GM18873 (cell line): ENCODE data around the gene APBA2.
"Not testable (repeated sequence)": the region's sequence is repeated elsewhere in the genome, so short reads cannot be mapped to it uniquely, and the experiment has no call there.

ENCODE experiments used
- ATAC-seq: cut with Tn5 transposase; IDR thresholded peaks from one replicate; pipeline ENCODE4 v1.9.1; 2021; ENCODE audit warnings: mild to moderate bottlenecking, moderate library complexity, moderate number of reproducible peaks; ENCODE audit not compliant: unreplicated experiment, low FRiP score

Gene APBA2

DNA sequence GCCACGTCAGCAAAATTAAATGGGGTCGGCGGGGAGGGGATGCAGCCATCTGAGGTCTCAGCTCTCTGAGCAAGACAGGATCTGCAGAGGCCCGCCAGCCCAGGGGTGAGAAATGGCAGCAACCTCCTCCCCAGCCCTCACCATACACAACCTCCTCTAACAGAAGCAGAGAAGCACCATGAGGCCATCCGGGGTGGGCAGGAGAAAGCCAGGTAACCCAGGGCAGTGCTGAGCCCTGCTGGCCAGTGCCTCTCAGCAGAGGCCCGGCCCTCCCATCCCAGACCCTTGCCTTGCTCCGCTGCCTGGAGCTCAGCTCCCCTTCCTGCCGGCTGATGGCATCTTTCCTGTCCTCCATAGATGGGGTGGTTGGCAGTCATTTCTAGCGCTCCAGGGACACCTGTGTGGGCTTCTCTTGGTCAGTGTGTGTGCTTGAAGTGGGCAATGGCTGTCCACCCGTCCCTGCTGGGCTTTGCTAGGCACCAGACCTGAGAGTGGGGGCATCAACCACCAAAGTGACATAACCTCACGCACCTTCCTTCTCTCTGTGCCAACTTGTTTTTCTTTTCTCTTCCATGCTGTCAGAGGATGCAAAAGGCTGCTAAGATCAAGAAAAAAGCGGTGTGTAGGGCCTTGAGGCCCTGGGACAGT, 208.0 kb downstream of the APBA2 start:
- ATAC-seq, result no peak

DNA sequence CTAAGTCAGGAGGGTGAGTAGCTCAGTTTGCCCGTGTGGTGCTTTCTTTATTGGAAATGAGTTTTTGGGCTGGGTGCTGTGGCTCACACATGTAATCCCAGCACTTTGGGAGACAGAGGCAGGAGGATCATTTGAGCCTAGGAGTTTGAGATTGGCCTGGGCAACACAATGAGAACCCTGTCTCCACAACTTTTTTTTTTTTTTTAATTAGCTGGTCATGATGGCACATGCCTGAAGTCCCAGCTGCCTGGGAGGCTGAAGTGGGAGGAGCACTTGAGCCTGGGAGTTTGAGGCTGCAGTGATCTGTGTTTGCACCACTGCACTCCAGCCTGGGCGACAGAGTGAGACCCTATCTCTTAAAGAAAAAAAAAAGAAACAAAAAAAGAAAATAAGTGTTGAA, 208.9 kb downstream of the APBA2 start:
- no peak for ATAC-seq

DNA sequence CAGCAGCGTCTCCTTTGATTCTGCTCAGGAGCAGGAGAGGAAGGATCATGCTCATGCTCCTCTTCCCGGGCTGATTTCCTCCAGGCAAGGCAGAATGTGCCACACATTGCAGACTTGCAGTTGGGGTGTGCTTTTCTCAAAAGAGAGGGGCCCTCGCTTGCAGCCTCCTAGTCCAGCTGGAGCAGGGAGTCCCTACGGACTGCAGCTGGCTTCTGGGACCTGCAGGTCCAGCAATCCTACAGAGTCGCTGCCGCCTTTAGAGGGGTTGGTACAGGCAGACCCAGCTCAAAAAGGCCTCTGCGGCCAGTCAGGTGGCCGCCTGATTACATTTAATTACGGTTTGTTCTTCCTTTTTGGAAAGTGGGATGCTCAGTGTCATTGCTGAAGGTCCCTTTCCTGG, 210.0 kb downstream of the APBA2 start:
- ATAC-seq, result no peak

DNA sequence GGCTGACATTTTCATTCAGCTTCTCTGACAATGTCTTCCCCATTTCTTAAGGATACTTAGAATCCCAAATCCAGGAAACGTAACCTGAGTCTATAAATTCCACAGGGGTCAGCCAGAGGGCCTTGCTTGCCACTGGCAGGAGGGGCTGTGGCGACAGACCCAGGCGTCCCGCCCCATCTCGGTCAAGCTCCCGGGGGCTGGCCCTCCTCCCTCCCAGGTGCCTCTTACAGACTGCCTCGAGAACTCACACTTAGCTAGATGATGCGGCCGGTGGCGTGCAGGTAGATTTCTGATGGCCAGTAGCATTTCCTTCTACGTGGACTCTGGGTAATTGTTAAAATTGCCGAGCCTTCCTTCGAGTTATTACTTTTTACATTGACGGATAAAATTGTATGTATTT, 211.4 kb downstream of the APBA2 start:
- ATAC-seq, result no peak

DNA sequence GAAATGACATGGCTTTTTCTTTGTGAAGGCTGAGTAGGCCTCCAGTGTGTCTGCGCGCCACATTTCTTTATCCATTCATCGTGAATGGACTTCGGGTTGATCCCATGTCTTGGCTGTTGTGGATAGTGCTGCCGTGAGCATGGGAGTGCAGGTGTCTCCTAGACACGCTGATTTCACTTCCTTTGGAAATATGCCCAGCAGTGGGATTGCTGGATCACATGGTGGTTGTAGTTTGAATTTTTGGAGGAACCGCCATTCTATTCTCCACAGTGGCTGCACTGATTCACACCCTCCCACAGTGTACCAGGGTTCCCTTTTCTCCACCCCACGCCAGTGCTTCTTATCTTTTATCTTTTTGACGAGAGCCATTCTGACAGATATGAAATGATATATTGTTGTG, 212.2 kb downstream of the APBA2 start:
- ATAC-seq, result no peak

DNA sequence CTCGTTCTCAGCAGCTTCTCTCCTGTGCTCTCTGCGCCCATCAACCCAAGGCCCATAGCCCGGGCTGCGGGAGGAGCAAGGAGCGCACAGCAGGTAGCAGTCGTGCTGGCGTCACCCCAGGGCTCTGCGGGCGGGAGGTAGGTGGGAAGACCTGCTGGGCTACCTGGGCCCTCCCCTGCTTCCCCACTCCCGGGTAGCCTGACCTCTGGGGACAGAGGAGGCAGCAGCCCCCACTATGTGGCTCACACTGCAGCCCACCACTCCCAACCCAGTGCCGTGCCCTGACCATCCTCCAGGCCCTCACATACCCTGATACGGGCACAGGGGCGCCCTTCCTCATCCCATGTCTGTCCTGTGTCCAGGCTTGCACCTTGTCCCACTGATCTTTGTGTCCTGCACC, 212.9 kb downstream of the APBA2 start:
- no peak for ATAC-seq

DNA sequence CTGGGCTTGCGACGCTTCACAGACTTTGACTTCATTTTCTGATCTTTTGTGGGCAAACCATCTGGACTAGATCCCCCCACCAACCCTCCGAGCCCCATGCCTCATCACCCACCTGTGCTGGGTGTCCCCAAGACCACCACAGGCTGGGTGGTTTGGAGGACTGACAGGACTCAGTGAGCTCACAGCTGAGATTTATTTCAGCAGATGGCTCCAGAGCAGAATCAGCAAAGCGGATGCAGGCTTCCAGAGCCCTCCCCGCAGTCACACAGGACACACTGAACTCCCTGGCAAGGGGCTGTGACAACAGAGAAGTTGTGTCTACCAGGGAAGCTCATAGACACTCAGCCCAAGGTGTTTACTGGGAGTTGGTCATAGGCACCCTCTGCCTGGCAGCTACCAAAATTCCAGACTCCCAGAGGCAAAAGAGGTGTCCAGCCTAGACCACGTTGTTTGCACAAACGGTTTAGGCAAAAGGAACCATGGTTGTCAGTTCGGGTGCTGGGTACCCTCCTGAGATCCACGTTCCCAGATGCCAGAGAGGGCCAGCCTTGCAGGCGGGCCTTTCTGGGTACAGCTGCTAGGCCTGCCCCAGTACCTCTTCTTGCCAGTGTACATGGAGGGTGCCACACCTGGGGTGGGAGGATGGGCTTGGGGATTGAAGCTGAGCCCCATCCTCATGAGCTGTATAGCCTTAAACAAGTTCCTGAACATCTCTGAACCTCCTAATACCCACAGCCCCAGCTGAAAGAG, 213.5 kb downstream of the APBA2 start:
- ATAC-seq, result no peak

DNA sequence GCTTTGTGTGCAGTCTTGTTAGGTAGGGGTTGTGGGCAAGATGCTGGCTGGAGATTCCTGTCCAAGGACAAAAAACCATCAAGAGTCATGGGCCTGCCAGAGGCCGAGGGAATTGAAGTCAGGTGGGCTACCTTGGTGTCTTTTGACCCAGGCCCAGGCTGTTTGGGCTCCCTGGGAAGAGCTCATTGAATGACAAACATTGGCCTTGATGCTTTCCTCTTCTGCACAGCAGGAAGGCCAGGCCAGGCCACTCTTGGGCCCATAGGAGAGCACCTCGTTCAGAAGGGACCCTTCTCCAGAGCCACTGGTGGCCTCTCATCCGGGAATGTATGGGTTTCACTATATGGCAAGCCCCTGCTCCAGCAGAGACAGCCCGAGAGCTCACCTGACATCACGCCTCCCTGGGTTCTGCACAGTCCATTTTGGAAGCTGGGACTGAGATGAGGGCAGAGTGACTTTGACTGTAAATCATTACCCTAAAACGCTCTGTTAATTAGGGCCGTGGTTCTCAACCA, 214.8 kb downstream of the APBA2 start:
- ATAC-seq, result no peak

DNA sequence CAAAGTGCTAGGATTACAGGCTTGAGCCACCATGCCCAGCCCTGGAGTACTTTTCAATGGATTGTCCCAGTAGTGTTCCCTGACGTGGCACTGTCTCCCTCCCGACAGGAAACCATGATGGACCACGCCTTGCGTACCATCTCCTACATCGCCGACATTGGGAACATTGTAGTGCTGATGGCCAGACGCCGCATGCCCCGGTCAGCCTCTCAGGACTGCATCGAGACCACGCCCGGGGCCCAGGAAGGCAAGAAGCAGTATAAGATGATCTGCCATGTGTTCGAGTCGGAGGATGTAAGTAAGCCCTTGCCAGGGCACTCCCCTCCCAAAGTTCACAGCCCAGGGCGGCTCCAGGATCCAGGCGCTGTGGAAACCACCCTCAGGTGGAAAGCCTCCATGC, 215.7 kb downstream of the APBA2 start:
- no peak for ATAC-seq

DNA sequence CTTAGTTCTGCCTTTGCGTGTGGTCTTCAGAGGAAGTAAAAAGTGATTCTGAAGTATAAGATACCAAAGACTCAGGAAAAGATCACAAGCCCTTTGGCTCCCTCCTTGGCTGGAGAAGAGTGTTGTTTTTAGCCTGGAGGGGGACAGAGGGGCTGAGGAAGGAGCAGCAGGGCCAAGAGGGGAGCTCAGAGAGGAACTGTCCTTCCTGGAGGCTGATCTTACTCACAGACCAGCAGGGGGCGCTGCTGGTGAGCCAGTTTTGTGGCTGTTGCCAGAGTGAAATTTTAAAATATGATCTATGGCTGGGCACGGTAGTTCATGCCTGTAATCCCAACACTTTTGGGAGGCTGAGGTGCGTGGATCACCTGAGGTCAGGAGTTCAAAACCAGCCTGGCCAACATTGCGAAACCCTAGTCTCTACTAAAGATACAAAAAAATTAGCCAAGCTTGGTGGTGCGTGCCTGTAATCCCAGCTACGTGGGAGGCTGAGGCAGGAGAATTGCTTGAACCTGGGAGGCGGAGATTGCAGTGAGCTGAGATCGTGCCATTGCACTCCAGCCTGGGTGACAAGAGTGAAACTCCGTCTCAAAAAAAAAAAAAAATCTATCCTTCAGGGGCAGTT, 216.5 kb downstream of the APBA2 start:
- not testable (repeated sequence) for ATAC-seq

DNA sequence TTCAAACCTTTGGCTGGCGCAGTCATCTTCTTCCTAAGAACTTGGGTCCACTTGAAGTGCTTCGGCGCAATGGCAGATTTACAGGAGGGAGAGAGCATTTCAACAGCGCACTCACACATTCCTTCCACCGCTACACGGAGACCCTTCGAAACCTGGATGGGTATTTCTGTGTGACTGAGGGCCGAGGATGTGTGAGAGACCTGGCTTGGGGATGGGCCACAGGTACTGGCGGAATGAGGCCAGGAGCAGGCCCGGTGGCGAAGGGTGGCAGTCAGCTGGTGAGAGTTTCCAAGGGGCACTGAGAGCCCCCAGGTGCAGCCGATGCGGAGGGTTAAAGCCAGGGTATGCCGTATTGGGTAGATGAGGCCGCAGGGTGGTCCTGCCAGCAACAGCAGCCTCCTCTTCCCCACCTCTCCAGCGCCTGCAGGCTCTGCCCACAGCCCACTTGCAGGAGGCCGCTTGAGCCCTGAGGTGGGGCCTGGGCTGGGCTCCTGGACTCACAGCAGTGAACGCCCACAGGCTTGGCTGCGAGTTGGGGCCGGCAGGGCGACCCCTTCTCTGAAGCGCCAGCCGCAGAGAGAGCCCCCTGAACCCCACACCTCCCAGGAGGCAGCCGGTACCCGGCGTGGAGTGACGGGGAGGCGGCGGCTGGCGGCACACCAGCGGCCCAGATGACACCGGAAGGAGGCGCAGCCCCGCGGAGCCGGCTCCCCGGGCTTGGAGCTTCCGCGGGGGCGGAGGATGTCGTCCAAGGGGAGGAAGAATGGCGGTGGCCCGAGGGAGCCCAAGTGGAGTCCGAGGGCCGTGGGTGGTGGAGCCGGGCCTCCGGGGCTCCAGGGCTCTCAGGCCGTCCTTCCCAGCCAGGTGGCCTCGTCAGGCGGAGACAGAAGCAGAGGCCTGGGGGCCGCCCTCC, 217.4 kb downstream of the APBA2 start:
- no peak for ATAC-seq

DNA sequence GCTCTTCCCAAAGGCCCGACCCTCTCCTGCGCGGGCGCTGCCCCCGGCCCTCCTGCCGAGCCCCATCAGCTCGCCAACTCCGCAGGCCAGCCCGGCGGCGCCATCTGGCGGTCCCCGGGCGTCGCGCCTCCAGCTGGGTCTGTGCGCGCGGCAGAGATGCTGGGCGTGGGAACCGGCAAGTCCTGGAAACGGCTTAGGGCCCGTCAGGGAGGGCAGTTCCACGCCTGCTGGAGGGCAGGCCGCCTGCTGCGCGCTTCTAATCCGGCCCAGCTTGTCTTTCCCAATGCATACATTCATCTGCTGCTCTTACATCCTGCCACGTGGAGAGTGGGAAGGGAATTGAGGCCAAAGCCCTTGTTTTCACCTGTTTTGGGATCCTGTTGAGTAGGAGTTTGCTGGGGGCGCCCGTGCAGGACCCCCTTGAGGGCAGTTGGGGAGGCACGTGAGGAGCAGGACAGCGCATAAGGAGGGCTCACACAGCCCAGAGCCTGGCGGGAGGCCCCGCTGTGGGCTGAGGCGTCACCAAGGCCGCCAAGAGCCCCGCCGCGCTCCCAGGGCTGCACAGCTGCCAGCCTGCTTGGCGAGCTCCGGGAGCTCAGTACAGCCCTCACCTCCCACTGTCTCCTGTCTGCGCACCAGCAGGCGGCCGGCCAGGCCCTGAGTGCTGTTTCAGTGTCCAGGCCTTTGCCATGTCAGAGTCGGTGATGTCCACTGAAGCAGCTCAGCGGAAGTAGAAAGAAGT, 218.2 kb downstream of the APBA2 start:
- ATAC-seq, result no peak

DNA sequence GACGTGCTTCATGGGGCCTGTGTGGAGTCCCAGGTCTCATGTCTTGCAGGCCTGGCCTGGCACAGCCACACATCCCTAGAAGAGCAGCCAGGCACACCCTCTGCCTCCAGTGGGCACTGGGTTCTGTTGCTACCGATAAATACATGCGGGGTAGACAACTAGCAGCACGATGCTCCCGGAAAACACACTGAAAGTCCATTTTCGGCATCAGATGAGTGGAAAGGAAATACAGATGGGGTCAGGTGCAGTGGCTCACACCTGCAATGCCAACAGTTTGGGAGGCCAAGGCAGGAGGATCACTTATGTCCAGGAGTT, 218.7 kb downstream of the APBA2 start:
- no peak for ATAC-seq

DNA sequence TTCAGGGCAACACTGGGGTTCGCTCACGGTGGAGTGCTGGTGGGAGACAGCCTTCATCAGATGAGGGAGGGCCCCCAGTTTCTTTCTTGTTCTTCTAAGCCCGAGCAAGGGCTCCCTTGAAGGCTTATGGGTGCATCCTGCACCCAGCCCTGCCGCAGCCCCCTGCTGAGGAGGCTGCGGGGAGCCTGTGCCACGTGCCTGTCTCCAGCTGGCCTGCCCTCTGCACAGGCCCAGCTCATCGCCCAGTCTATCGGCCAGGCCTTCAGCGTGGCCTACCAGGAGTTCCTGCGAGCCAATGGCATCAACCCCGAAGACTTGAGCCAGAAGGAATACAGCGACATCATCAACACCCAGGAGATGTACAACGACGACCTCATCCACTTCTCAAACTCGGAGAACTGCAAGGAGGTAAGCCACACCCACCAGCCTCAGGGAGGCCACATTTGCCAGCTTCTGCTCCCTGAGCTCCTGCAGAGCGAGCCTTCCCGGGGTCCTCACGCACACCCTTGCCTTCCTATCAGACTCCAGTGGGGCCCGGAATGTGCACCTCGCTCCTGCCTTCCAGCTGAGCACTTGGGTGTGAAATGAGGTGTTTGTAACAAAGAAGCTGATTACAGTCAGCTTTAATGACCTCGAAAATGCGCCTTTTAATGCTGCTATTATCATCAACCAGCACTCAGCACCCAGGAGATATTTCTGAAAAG, 219.5 kb downstream of the APBA2 start:
- no peak for ATAC-seq

DNA sequence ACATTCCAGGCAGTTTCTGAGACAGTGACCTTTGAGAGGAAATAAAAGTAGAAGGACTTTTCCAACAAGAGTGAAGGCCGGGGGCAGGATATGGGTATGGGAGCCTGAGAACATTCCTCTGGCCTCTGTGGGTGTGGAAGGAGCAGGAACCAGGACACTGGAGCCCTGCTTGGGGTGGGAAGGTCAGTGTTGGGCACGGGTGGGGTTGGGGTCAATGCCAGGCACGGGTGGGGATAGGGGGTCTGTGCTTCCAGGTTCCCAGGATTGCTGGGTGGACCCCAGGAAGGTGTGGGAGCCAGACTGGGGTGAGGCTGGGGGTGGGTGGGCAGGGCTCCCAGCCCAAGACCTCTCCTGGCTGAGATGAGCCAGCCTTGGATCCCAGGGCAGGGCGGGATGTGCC, 220.3 kb downstream of the APBA2 start:
- no peak for ATAC-seq

DNA sequence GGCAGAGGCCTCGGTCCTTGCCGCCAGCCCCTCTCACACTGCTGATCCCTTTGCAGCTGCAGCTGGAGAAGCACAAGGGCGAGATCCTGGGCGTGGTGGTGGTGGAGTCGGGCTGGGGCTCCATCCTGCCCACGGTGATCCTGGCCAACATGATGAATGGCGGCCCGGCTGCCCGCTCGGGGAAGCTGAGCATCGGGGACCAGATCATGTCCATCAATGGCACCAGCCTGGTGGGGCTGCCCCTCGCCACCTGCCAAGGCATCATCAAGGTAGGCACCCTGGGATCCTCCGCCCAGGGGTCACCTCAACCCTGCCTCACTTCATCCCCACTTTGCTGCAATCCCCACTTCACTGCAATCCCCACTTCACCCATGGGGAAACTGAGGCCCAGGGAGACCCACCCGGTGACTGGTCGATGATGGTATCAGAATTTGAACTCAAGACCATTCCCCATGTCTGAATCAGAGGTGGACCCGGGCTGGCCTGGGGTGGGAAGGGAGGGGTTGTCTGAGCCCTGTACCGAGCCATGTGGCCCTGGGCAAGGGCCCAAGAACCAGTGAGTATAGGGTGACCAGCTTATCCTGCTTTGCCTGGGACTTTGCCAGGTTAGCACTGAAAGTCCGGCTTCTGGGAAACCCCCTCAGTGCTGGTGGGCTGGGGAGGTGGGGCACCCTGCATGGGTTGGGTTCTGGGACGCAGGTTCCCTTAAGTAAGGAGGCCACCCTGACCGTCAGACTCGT, 220.9 kb downstream of the APBA2 start:
- no peak for ATAC-seq

DNA sequence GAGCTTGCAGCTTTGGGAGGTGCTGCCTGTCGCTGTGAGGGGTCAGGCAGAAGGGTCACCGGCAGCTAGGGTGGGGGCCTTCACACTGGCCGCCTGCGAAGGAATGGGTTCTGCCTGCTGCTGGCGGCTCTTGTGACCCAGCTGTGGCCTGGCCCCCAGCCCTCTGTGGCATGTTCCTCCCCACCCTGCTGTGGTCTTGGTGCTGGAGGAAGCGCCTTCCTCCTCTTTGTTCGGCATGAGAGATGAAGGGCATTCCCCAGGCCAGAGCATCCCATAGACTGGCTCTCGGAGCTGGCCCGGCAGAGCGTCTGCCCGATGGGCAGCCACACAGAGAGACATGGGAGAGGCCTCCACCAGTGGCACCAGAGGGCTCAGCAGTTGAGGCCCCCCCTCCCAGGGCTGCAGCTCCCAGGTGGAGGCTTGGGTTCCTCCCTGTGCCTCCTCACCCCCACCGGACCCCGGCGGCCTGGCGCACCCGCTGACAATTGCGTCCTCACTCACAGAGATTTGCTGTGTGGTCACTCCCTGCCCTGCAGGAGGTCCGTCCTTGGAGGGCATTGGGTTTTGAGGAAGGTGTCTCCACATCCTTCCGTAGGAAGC, 221.6 kb downstream of the APBA2 start:
- no peak for ATAC-seq

DNA sequence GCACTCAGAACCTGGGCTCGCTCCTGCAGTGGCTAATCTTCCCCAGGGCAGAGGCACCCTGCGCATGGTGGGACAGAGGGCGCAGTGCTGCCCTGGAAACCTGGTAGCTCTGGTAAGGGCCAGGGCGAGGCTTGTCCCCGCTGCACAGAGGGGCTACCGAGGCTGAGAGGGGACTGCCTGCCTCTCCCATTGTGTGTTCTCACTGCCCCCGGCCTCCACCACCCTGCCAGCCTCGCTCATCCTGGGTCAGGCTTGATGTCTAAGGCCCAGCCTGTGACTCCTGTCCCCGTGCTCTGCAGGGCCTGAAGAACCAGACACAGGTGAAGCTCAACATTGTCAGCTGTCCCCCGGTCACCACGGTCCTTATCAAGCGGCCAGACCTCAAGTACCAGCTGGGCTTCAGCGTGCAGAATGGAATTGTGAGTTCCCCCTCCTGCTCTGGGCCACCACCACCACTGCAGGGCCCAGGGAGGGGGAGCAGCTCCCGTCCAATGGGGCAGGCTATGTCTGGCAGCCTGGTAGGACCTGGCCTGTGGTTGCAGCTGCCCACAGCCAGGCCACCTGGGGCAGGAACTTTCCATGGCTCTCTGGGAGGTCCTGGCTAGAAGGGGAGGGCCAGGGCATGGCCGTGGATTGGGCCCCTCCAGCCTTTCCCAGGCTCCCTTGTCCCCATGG, 222.3 kb downstream of the APBA2 start:
- ATAC-seq, result no peak
